ENCODE data around the gene TNFAIP6. TPM values are rescaled to one million over a fixed set of nuclear protein-coding genes. Genes with fewer than 3 reads are reported as not detected.

Gene TNFAIP6
- total RNA-seq, 1 experiment from 2014 or later = not detected

- no peak for DNase-seq
- CTCF ChIA-PET = no interaction called here
- Mint-ChIP-seq H3K36me3 (ENCODE audit: insufficient read depth, unreplicated experiment) (no peaks in the 10 kb centered on the region), H3K9me3 (ENCODE audit: unreplicated experiment) (no peaks in the 10 kb centered on the region), H3K4me1 (ENCODE audit: low read depth, unreplicated experiment) (no peaks in the 10 kb centered on the region), H3K4me3 (ENCODE audit: unreplicated experiment) (no peak overlapping the region), H3K27me3 (ENCODE audit: insufficient read depth, unreplicated experiment) (peaks cover 3% of the 10 kb centered on the region), H3K27ac (ENCODE audit: unreplicated experiment) (no peak overlapping the region)
- no peaks in the 10 kb centered on the region for H3K4me1 ChIP-seq
- POLR2A ChIA-PET = no interaction called here
- no peaks in the 10 kb centered on the region for H3K9me3 ChIP-seq
- no peak for TF ChIP-seq CTCF (IDR thresholded peaks at IDR 0.05; ENCODE audit: insufficient read depth in 1 of 2, low read depth in 1 of 2, low read length in 1 of 2, severe bottlenecking in 1 of 2, unreplicated experiment in 1 of 2)
- no peak overlapping the region for H3K4me3 ChIP-seq (ENCODE audit: low read depth, low read length)
- BruUV-seq (replicated peaks) = no TSS peak
- no peaks in the 10 kb centered on the region for H3K36me3 ChIP-seq (ENCODE audit: control insufficient read depth, insufficient read depth, low read length)
- no peaks in the 10 kb centered on the region for H3K27me3 ChIP-seq (replicated peaks; ENCODE audit: control insufficient read depth, insufficient read depth, low read length)
- intact Hi-C loops (cut with micrococcal nuclease; ENCODE audit: unreplicated experiment) = no loop called here
Observed at GRCh38 chr2:151374436-151374835, 17.0 kb downstream of the TNFAIP6 start.

GRCh38 chr2:151379169-151379568 lies 21.8 kb downstream of the TNFAIP6 start:
- Mint-ChIP-seq H3K36me3 (ENCODE audit: insufficient read depth, unreplicated experiment) (no peaks in the 10 kb centered on the region), H3K9me3 (ENCODE audit: unreplicated experiment) (no peaks in the 10 kb centered on the region), H3K4me1 (ENCODE audit: low read depth, unreplicated experiment) (no peaks in the 10 kb centered on the region), H3K27ac (ENCODE audit: unreplicated experiment) (no peak overlapping the region), H3K4me3 (ENCODE audit: unreplicated experiment) (no peak overlapping the region), H3K27me3 (ENCODE audit: insufficient read depth, unreplicated experiment) (peaks cover 2% of the 10 kb centered on the region)
- DNase-seq = no peak
- H3K4me1 ChIP-seq = no peaks in the 10 kb centered on the region
- intact Hi-C loops (cut with micrococcal nuclease; ENCODE audit: unreplicated experiment) = no loop called here
- no peak overlapping the region for H3K4me3 ChIP-seq (ENCODE audit: low read depth, low read length)
- H3K36me3 ChIP-seq (ENCODE audit: control insufficient read depth, insufficient read depth, low read length) = no peaks in the 10 kb centered on the region
- BruUV-seq (replicated peaks) = no TSS peak
- no peaks in the 10 kb centered on the region for H3K27me3 ChIP-seq (replicated peaks; ENCODE audit: control insufficient read depth, insufficient read depth, low read length)
- POLR2A ChIA-PET = no interaction called here
- CTCF ChIA-PET = no interaction called here
- no peaks in the 10 kb centered on the region for H3K9me3 ChIP-seq
- no peak for TF ChIP-seq CTCF (IDR thresholded peaks at IDR 0.05; ENCODE audit: insufficient read depth in 1 of 2, low read depth in 1 of 2, low read length in 1 of 2, severe bottlenecking in 1 of 2, unreplicated experiment in 1 of 2)

DNA sequence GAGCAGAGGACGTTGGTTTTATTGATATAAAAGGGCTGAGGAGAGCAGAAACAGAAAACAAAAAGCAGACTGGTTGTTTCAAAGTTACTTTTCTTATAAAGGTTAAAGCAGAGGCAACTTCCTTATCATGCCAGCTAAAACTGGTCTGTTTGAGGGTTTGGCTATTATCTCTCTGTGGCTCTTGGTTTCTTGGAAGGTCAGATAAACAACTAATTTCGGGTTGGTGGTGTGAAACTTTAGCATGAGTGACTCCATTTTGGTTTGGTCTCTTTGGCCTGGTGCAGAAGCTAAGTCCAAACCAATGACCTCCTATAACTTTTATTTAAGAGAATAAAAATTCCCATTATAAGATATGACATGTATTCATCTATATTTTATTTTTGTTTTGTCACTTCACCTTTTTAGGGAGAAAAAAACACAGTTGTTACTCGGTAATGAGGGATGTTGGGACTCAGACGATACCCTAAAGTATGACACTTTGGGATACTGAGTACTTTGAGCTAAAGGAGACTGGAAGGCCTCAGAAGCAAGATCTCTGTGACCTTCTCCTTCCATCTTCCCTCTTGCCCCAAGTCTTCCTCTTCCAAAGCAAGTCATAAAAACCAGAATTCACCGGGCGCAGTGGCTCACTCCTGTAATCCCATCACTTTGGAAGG lies 23.3 kb downstream of the TNFAIP6 start:
- intact Hi-C loops (cut with micrococcal nuclease; ENCODE audit: unreplicated experiment) = no loop called here
- no peak for DNase-seq
- no peak for TF ChIP-seq CTCF (IDR thresholded peaks at IDR 0.05; ENCODE audit: insufficient read depth in 1 of 2, low read depth in 1 of 2, low read length in 1 of 2, severe bottlenecking in 1 of 2, unreplicated experiment in 1 of 2)
- Mint-ChIP-seq H3K4me1 (ENCODE audit: low read depth, unreplicated experiment) (no peaks in the 10 kb centered on the region), H3K4me3 (ENCODE audit: unreplicated experiment) (no peak overlapping the region), H3K27ac (ENCODE audit: unreplicated experiment) (no peak overlapping the region), H3K9me3 (ENCODE audit: unreplicated experiment) (no peaks in the 10 kb centered on the region), H3K36me3 (ENCODE audit: insufficient read depth, unreplicated experiment) (no peaks in the 10 kb centered on the region), H3K27me3 (ENCODE audit: insufficient read depth, unreplicated experiment) (no peaks in the 10 kb centered on the region)
- no TSS peak for BruUV-seq (replicated peaks)
- CTCF ChIA-PET = interaction anchor here (0.7 kb wide), 1 partner anchor 14 kb away, joined by 3 read pairs; no protein-coding TSS in a partner anchor
- Histone ChIP-seq H3K36me3 (ENCODE audit: control insufficient read depth, insufficient read depth, low read length) (no peaks in the 10 kb centered on the region), H3K9me3 (no peaks in the 10 kb centered on the region), H3K4me1 (no peaks in the 10 kb centered on the region), H3K4me3 (ENCODE audit: low read depth, low read length) (no peak overlapping the region), H3K27me3 (replicated peaks; ENCODE audit: control insufficient read depth, insufficient read depth, low read length) (no peaks in the 10 kb centered on the region)
- POLR2A ChIA-PET = no interaction called here

Measured in Caco-2 (cell line).